MCF 10A (cell line): ENCODE measurements around the gene BEND7. TPM values are rescaled to one million over a fixed set of nuclear protein-coding genes. Genes with fewer than 3 reads are reported as not detected.
A peak's percentile ranks its signal among the peaks of the same experiment; 100 is the strongest.
"Not testable (repeated sequence)": the region's sequence is repeated elsewhere in the genome, so short reads cannot be mapped to it uniquely, and the experiment has no call there.

ENCODE experiments used
- BruUV-seq: library from RNA; stranded (reverse); fragments of 400-500 nt; replicated peaks from 2 replicates; lab custom pipeline; 2021; lab: Mats Ljungman, UMichigan
- CTCF ChIA-PET: fragments of 300-600 bp; sonication (Branson Sonifier 250); formaldehyde crosslinking; extraction: SDS; loops from one replicate; lab custom pipeline; 2021; ENCODE audit warnings: antibody characterized with exemption, inconsistent platforms; lab: Yijun Ruan, JAX
- POLR2A ChIA-PET: fragments of 300-600, 350-650 bp; sonication (Branson Sonifier 250); formaldehyde crosslinking; extraction: SDS; loops from one replicate; lab custom pipeline; 2020; ENCODE audit warnings: antibody characterized with exemption, inconsistent platforms; lab: Yijun Ruan, JAX
- DNase-seq: peaks from one replicate; pipeline ENCODE4 v3.0.0-alpha.2; 2018; ENCODE audit not compliant: unreplicated experiment
- H3K27ac Mint-ChIP-seq: one replicate; pipeline ENCODE4 v1.8.0; 2022; ENCODE audit warnings: mild to moderate bottlenecking, low read depth, mixed read lengths; ENCODE audit not compliant: unreplicated experiment
- H3K27me3 Mint-ChIP-seq: one replicate; pipeline ENCODE4 v1.8.0; 2022; ENCODE audit warnings: mixed read lengths; ENCODE audit not compliant: insufficient read depth, unreplicated experiment
- H3K36me3 Mint-ChIP-seq: one replicate; pipeline ENCODE4 v1.8.0; 2022; ENCODE audit warnings: mild to moderate bottlenecking, moderate library complexity, mixed read lengths; ENCODE audit not compliant: insufficient read depth, unreplicated experiment
- H3K4me1 Mint-ChIP-seq: one replicate; pipeline ENCODE4 v1.8.0; 2022; ENCODE audit warnings: mixed read lengths; ENCODE audit not compliant: insufficient read depth, unreplicated experiment
- H3K4me3 Mint-ChIP-seq: one replicate; pipeline ENCODE4 v1.8.0; 2022; ENCODE audit warnings: mild to moderate bottlenecking, moderate library complexity, mixed read lengths; ENCODE audit not compliant: unreplicated experiment
- H3K9me3 Mint-ChIP-seq: one replicate; pipeline ENCODE4 v1.8.0; 2022; ENCODE audit warnings: mixed read lengths; ENCODE audit not compliant: unreplicated experiment
- intact Hi-C: fragments of 100-400 bp; cut with micrococcal nuclease; formaldehyde crosslinking; loops from 2 replicates; pipeline ENCODE4 v1.14.1; 2022
- total RNA-seq: library from RNA; stranded (reverse); gene quantifications from 2 replicates; pipeline ENCODE4 v1.2.3, GENCODE V29; 2022
- TF ChIP-seq, protein P1 (sequence below): fragments of 200-600 bp; IDR thresholded peaks from one replicate; pipeline ENCODE4 v1.8.0; 2022; ENCODE audit warnings: antibody characterized with exemption, mild to moderate bottlenecking; ENCODE audit not compliant: unreplicated experiment

BEND7 gene
- total RNA-seq, 1 experiment from 2014 or later: 12.4 TPM

GRCh38 chr10:13440185-13441061 lies 88.4 kb downstream of the BEND7 start:
- TF ChIP-seq, protein P1, sequence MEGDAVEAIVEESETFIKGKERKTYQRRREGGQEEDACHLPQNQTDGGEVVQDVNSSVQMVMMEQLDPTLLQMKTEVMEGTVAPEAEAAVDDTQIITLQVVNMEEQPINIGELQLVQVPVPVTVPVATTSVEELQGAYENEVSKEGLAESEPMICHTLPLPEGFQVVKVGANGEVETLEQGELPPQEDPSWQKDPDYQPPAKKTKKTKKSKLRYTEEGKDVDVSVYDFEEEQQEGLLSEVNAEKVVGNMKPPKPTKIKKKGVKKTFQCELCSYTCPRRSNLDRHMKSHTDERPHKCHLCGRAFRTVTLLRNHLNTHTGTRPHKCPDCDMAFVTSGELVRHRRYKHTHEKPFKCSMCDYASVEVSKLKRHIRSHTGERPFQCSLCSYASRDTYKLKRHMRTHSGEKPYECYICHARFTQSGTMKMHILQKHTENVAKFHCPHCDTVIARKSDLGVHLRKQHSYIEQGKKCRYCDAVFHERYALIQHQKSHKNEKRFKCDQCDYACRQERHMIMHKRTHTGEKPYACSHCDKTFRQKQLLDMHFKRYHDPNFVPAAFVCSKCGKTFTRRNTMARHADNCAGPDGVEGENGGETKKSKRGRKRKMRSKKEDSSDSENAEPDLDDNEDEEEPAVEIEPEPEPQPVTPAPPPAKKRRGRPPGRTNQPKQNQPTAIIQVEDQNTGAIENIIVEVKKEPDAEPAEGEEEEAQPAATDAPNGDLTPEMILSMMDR: peak; percentile 87
- peaks cover 4% of the 10 kb centered on the region for H3K36me3 Mint-ChIP-seq
- DNase-seq: peak; percentile 53
- H3K27ac Mint-ChIP-seq: no peak overlapping the region
- H3K4me1 Mint-ChIP-seq: peaks cover 6% of the 10 kb centered on the region
- no peaks in the 10 kb centered on the region for H3K9me3 Mint-ChIP-seq
- peaks cover 18% of the 10 kb centered on the region for H3K27me3 Mint-ChIP-seq
- intact Hi-C loops: loop anchor here (1.0 kb wide), 1 partner anchor 68 kb away; no protein-coding TSS in a partner anchor
- BruUV-seq: no TSS peak
- CTCF ChIA-PET: interaction anchor here (0.6 to 5.5 kb wide), 38 partner anchors 9 to 1291 kb away, joined by 3 to 91 read pairs (median 4); no protein-coding TSS in a partner anchor
- peak overlapping the region; percentile 59 for H3K4me3 Mint-ChIP-seq
- POLR2A ChIA-PET: interaction anchor here (0.6 to 2.5 kb wide), 5 partner anchors 9 to 75 kb away, joined by 3 to 6 read pairs (median 4); no protein-coding TSS in a partner anchor

GRCh38 chr10:13439313-13440184 lies 89.3 kb downstream of the BEND7 start:
- H3K27me3 Mint-ChIP-seq: peaks cover 18% of the 10 kb centered on the region
- H3K4me3 Mint-ChIP-seq: peak overlapping the region; percentile 59
- H3K9me3 Mint-ChIP-seq: no peaks in the 10 kb centered on the region
- TF ChIP-seq, protein P1: no peak
- no TSS peak for BruUV-seq
- ChIA-PET CTCF (interaction anchor here (0.6 to 5.5 kb wide), 37 partner anchors 8 to 1292 kb away, joined by 3 to 91 read pairs (median 4); no protein-coding TSS in a partner anchor), POLR2A (interaction anchor here (0.6 to 2.5 kb wide), 4 partner anchors 10 to 76 kb away, joined by 3 to 6 read pairs (median 4); no protein-coding TSS in a partner anchor)
- no peak for DNase-seq
- intact Hi-C loops: loop anchor here (1.0 to 5.0 kb wide), 2 partner anchors 67 to 277 kb away; partner anchors contain the start of gene MCM10
- peaks cover 6% of the 10 kb centered on the region for H3K4me1 Mint-ChIP-seq
- no peak overlapping the region for H3K27ac Mint-ChIP-seq
- no peaks in the 10 kb centered on the region for H3K36me3 Mint-ChIP-seq

DNA sequence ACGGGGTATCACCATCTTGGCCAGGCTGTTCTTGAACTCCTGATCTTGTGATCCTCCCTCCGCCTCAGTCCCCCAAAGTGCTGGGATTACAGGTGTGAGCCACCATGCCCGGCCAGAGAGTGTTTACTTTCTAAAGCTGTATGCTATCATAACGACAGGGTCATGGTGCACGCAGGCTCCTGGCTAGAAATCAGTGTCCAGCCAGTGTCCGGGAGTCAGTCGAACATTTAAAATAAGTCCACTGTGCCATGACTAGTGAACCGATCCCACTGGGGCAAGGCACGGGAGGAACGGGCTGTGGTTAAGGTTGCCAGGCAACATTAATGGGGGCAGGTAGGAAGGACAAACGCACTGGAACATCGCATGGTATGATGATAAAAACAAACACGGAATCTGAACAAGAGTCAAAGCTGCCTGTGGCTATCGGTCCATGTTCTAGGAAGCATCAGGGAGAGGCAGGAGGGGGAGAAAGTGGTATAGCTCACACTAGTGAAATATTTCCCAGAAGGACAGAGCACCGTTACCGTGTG lies 91.7 kb downstream of the BEND7 start:
- Mint-ChIP-seq H3K4me3 (no peak overlapping the region), H3K36me3 (no peaks in the 10 kb centered on the region), H3K9me3 (no peaks in the 10 kb centered on the region), H3K27ac (no peak overlapping the region), H3K27me3 (peaks cover 18% of the 10 kb centered on the region), H3K4me1 (peaks cover 6% of the 10 kb centered on the region)
- DNase-seq: no peak
- ChIA-PET CTCF (interaction anchor here (0.6 to 1.2 kb wide), 2 partner anchors 54 to 1453 kb away, joined by 4 to 6 read pairs; no protein-coding TSS in a partner anchor), POLR2A (no interaction called here)
- no TSS peak for BruUV-seq
- TF ChIP-seq, protein P1: no peak
- intact Hi-C loops: loop anchor here (5.0 kb wide), 1 partner anchor 275 kb away; the partner anchor contains the start of gene MCM10

- intact Hi-C loops: not testable (repeated sequence)
- CTCF ChIA-PET: interaction anchor here (0.6 to 1.6 kb wide), 4 partner anchors 13 to 374 kb away, joined by 3 to 15 read pairs (median 3); no protein-coding TSS in a partner anchor
- H3K27me3 Mint-ChIP-seq: peaks cover 23% of the 10 kb centered on the region
These were observed 100.9 kb downstream of the BEND7 start for GRCh38 chr10:13427943-13428342.

More at GRCh38 chr10:13427943-13428342, 100.9 kb downstream of the BEND7 start:
- H3K4me3 Mint-ChIP-seq, DNase-seq, BruUV-seq, H3K36me3 Mint-ChIP-seq, H3K4me1 Mint-ChIP-seq, POLR2A ChIA-PET, H3K27ac Mint-ChIP-seq, H3K9me3 Mint-ChIP-seq: not testable (repeated sequence)
